Endodermal cell (in vitro differentiated cells): ENCODE measurements around the gene SERP2. TPM values are rescaled to one million over a fixed set of nuclear protein-coding genes. Genes with fewer than 3 reads are reported as not detected.

Source experiments
- DNase-seq: peaks from one replicate; pipeline ENCODE4 v3.0.0-alpha.2; 2017
- H3K27ac ChIP-seq: 2 replicates; pipeline ENCODE4 v1.5.1; 2013; ENCODE audit warnings: mild to moderate bottlenecking, low read depth, low read length, moderate library complexity
- H3K27me3 ChIP-seq: 2 replicates; pipeline ENCODE4 v1.6.1; 2013; ENCODE audit warnings: mild to moderate bottlenecking, low read length, moderate library complexity; ENCODE audit not compliant: insufficient read depth, control insufficient read depth, poor library complexity, severe bottlenecking
- H3K36me3 ChIP-seq: 2 replicates; pipeline ENCODE4 v1.7.0; 2013; ENCODE audit warnings: mild to moderate bottlenecking, low read length, moderate library complexity; ENCODE audit not compliant: control insufficient read depth, insufficient read depth
- H3K4me1 ChIP-seq: one replicate; pipeline ENCODE4 v1.7.0; 2013; ENCODE audit warnings: low read length; ENCODE audit not compliant: control insufficient read depth, insufficient read depth
- H3K4me3 ChIP-seq: 2 replicates; pipeline ENCODE4 v1.5.1; 2013; ENCODE audit warnings: mild to moderate bottlenecking, low read length, moderate library complexity
- H3K9ac ChIP-seq: 2 replicates; pipeline ENCODE4 v1.6.1; 2013; ENCODE audit warnings: mild to moderate bottlenecking, low read length, moderate library complexity; ENCODE audit not compliant: poor library complexity, severe bottlenecking; ENCODE audit errors: extremely low read depth
- H3K9me3 ChIP-seq: 2 replicates; pipeline ENCODE4 v1.6.1; 2013; ENCODE audit warnings: mild to moderate bottlenecking, low read length, moderate library complexity; ENCODE audit not compliant: control insufficient read depth
- H3K27ac Mint-ChIP-seq: 2 replicates; pipeline ENCODE4 v1.8.0; 2020; ENCODE audit warnings: mixed read lengths
- H3K27me3 Mint-ChIP-seq: 2 replicates; pipeline ENCODE4 v1.8.0; 2021; ENCODE audit warnings: mild to moderate bottlenecking, mixed read lengths; ENCODE audit not compliant: insufficient read depth
- H3K36me3 Mint-ChIP-seq: 2 replicates; pipeline ENCODE4 v1.8.0; 2020; ENCODE audit warnings: low read depth, mixed read lengths
- H3K4me1 Mint-ChIP-seq: 2 replicates; pipeline ENCODE4 v1.8.0; 2020; ENCODE audit warnings: mixed read lengths
- H3K4me3 Mint-ChIP-seq: 2 replicates; pipeline ENCODE4 v1.8.0; 2020; ENCODE audit warnings: mild to moderate bottlenecking, moderate library complexity, mixed read lengths
- H3K9me3 Mint-ChIP-seq: 2 replicates; pipeline ENCODE4 v1.8.0; 2020; ENCODE audit warnings: mild to moderate bottlenecking, mixed read lengths
- CTCF ChIP-seq: fragments of 200-600 bp; sonication (generic); conservative IDR thresholded peaks from 2 replicates; pipeline ENCODE4 v1.5.0; 2021; ENCODE audit warnings: antibody characterized with exemption, mild to moderate bottlenecking
- WGBS, 2 experiments: methylation state at CpG; one replicate each; pipeline versions ENCODE4 v1.1.5 to v1.1.7; 2013; ENCODE audit warnings: missing lambda C conversion rate in 2 of 2, mixed read lengths in 1 of 2; ENCODE audit not compliant: insufficient coverage in 1 of 2, insufficient read length in 1 of 2; 5-methylcytosine and 5-hydroxymethylcytosine counted together
- total RNA-seq, 2 donors: library from RNA; stranded (reverse); fragmentation: NEBNext Ultra II Directional in 1 of 2; extraction: Animal tissue kit (Norgen Biotek cat#: 25700) in 1 of 2; gene quantifications; 2 replicates in 1 of 2; 3 replicates in 1 of 2; pipeline ENCODE4 v1.2.1, GENCODE V29; 2021

Gene SERP2
- total RNA-seq, 2 donors from 2014 or later = 2.9 to 3.5 TPM

DNA sequence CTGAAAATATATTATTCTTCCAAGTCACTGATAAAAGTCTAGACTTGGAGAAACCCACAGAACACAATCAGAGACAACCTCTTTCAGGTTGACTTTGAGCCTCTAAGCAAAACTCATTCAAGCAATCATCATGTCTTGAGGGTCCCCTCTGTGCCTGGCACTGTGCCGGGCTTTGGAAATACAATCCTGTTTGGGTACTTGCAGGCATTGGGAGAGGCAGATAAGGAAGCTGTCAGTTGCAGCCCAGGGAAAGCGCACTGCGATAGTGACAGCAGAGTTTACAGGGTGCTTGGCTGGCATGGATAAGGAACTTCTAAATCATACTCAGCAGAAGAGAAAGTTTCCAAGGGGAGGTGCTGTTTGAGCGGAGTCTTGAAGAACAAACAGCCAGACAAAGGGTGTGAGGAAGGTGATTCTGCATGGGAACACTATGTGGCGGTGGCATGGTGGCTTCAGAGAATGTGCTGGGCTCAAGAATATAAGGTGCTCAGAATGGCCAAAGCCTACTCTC, 9.1 kb downstream of the SERP2 start:
- no peak overlapping the region for H3K9ac ChIP-seq
- H3K4me3 ChIP-seq = no peak overlapping the region
- Mint-ChIP-seq H3K4me1 (peaks cover 45% of the 10 kb centered on the region), H3K4me3 (no peak overlapping the region), H3K9me3 (no peaks in the 10 kb centered on the region), H3K27ac (no peak overlapping the region), H3K27me3 (peaks cover 7% of the 10 kb centered on the region), H3K36me3 (no peaks in the 10 kb centered on the region)
- H3K9me3 ChIP-seq = no peaks in the 10 kb centered on the region
- H3K27me3 ChIP-seq = no peaks in the 10 kb centered on the region
- H3K27ac ChIP-seq = no peak overlapping the region
- peak; percentile 62 for DNase-seq
- peaks cover 11% of the 10 kb centered on the region for H3K4me1 ChIP-seq
- no peaks in the 10 kb centered on the region for H3K36me3 ChIP-seq
- TF ChIP-seq CTCF = no peak
- WGBS, 2 experiments = 85 to 88% methylated on average over 5 of the region's 5 CpGs

- Mint-ChIP-seq H3K9me3 (no peaks in the 10 kb centered on the region), H3K4me3 (no peak overlapping the region), H3K4me1 (peaks cover 49% of the 10 kb centered on the region), H3K27me3 (peaks cover 7% of the 10 kb centered on the region), H3K27ac (no peak overlapping the region), H3K36me3 (no peaks in the 10 kb centered on the region)
- 65 to 71% methylated on average over 4 to 5 of the region's 5 CpGs for WGBS, 2 experiments
- Histone ChIP-seq H3K9ac (no peak overlapping the region), H3K4me1 (peaks cover 13% of the 10 kb centered on the region), H3K4me3 (no peak overlapping the region), H3K27me3 (no peaks in the 10 kb centered on the region), H3K9me3 (no peaks in the 10 kb centered on the region), H3K36me3 (no peaks in the 10 kb centered on the region), H3K27ac (no peak overlapping the region)
- no peak for DNase-seq
- no peak for TF ChIP-seq CTCF
Observed at GRCh38 chr13:44383945-44384344, 10.3 kb downstream of the SERP2 start.

GRCh38 chr13:44384778-44385177, 11.2 kb downstream of the SERP2 start:
- Mint-ChIP-seq H3K4me3 (no peak overlapping the region), H3K27me3 (peaks cover 7% of the 10 kb centered on the region), H3K27ac (no peak overlapping the region), H3K36me3 (no peaks in the 10 kb centered on the region), H3K9me3 (no peaks in the 10 kb centered on the region), H3K4me1 (peaks cover 51% of the 10 kb centered on the region)
- Histone ChIP-seq H3K27ac (no peak overlapping the region), H3K9me3 (no peaks in the 10 kb centered on the region), H3K9ac (no peak overlapping the region), H3K27me3 (no peaks in the 10 kb centered on the region), H3K4me1 (peaks cover 20% of the 10 kb centered on the region), H3K36me3 (no peaks in the 10 kb centered on the region), H3K4me3 (no peak overlapping the region)
- no peak for DNase-seq
- TF ChIP-seq CTCF = no peak
- no CpG with 5 or more reads among the region's 1 CpG for WGBS, 2 experiments
